ENCODE results near the gene KCNK7.

KCNK7 gene

GRCh38 chr11:65610404-65610803 is 14.8 kb upstream of the KCNK7 start:
- DNase-seq = no peak

GRCh38 chr11:65609665-65610064 is 14.1 kb upstream of the KCNK7 start:
- DNase-seq = no peak

- DNase-seq = no peak
These were observed 13.6 kb upstream of the KCNK7 start for GRCh38 chr11:65609229-65609628.

GRCh38 chr11:65607614-65608426 is 12.2 kb upstream of the KCNK7 start:
- DNase-seq = no peak

GRCh38 chr11:65606876-65607613 is 11.4 kb upstream of the KCNK7 start:
- DNase-seq = no peak

GRCh38 chr11:65604258-65604657 is 8.7 kb upstream of the KCNK7 start:
- no peak for DNase-seq

GRCh38 chr11:65599955-65600246 is 4.3 kb upstream of the KCNK7 start:
- DNase-seq = no peak

GRCh38 chr11:65599216-65599954 is 3.8 kb upstream of the KCNK7 start:
- DNase-seq = no peak

- no peak for DNase-seq
These were observed 2.7 kb upstream of the KCNK7 start for GRCh38 chr11:65598258-65598699.

- no peak for DNase-seq
These were observed 920 bp upstream of the KCNK7 start for GRCh38 chr11:65596520-65596919.

GRCh38 chr11:65595131-65595530 is 469 bp downstream of the KCNK7 start:
- no peak for DNase-seq

GRCh38 chr11:65593518-65594414 is 1.8 kb downstream of the KCNK7 start:
- DNase-seq = peak; percentile 79

- no peak for DNase-seq
These were observed 2.6 kb downstream of the KCNK7 start for GRCh38 chr11:65592858-65593517.

GRCh38 chr11:65591939-65592857 is 3.4 kb downstream of the KCNK7 start:
- no peak for DNase-seq

GRCh38 chr11:65590240-65590738 is 5.3 kb downstream of the KCNK7 start:
- no peak for DNase-seq

- no peak for DNase-seq
These were observed 6.0 kb downstream of the KCNK7 start for GRCh38 chr11:65589444-65590239.

- peak; percentile 85 for DNase-seq
These were observed 7.2 kb downstream of the KCNK7 start for GRCh38 chr11:65588199-65589054.

GRCh38 chr11:65586676-65587075 is 8.9 kb downstream of the KCNK7 start:
- DNase-seq = no peak

- no peak for DNase-seq
These were observed 9.4 kb downstream of the KCNK7 start for GRCh38 chr11:65586247-65586630.
